Uterus (tissue), 2 donors: Measurements from ENCODE around the gene NKAIN2.

Experiments
- CTCF ChIP-seq, 4 experiments: fragments of 200-600 bp in 2 of 4; fragments of 450-650 bp in 2 of 4; sonication (generic) in 2 of 4; IDR thresholded peaks; one replicate each; pipeline ENCODE4 v1.5.1; 2016 to 2019; ENCODE audit warnings: antibody characterized with exemption in 4 of 4, mild to moderate bottlenecking in 2 of 4, moderate library complexity in 1 of 4
- POLR2A ChIP-seq, 2 donors: fragments of 450-650 bp; IDR thresholded peaks; one replicate each; pipeline ENCODE4 v1.6.1; 2016; ENCODE audit warnings: antibody characterized with exemption in 2 of 2, mild to moderate bottlenecking in 1 of 2, moderate library complexity in 1 of 2

- no peak for TF ChIP-seq CTCF (IDR thresholded peaks at IDR 0.05)
- no peak for TF ChIP-seq POLR2A (IDR thresholded peaks at IDR 0.05)
Measured at GRCh38 chr6:124823240-124824111, 1019.8 kb downstream of the NKAIN2 start.
